PC-9 (cell line): ENCODE data around the gene SELPLG. TPM values are rescaled to one million over a fixed set of nuclear protein-coding genes. Genes with fewer than 3 reads are reported as not detected.

Source experiments
- BruUV-seq: library from RNA; stranded (reverse); fragments of 400-500 nt; replicated peaks from 2 replicates; lab custom pipeline; 2021; lab: Mats Ljungman, UMichigan
- CTCF ChIA-PET: fragments of 300-600 bp; sonication (Branson Sonifier 250); formaldehyde crosslinking; loops from one replicate; lab custom pipeline; 2022; ENCODE audit warnings: antibody characterized with exemption; lab: Charles Lee
- POLR2A ChIA-PET: fragments of 300-600 bp; sonication (Branson Sonifier 250); formaldehyde crosslinking; loops from one replicate; lab custom pipeline; 2022; ENCODE audit warnings: antibody characterized with exemption; ENCODE audit not compliant: unreplicated experiment; lab: Charles Lee
- DNase-seq, 2 experiments: peaks; one replicate each; pipeline versions ENCODE4 v3.0.0 to v3.0.0-alpha.2; 2015 to 2022; ENCODE audit warnings: mixed read lengths in 1 of 2
- H2AFZ ChIP-seq: fragments of 200-600 bp; sonication (generic); 2 replicates; pipeline ENCODE4 v1.8.1; 2017; ENCODE audit warnings: antibody characterized with exemption
- H3F3A ChIP-seq: fragments of 200-600 bp; sonication (generic); 2 replicates; pipeline ENCODE4 v1.8.1; 2017; ENCODE audit warnings: antibody characterized with exemption, mild to moderate bottlenecking, low read depth; ENCODE audit not compliant: insufficient read depth
- H3K27ac ChIP-seq: fragments of 200-600 bp; sonication (generic); 2 replicates; pipeline ENCODE4 v1.6.1; 2016; ENCODE audit warnings: mixed run types
- H3K27me3 ChIP-seq: fragments of 200-600 bp; sonication (generic); 2 replicates; pipeline ENCODE4 v1.6.1; 2016; ENCODE audit warnings: low read depth, mixed run types; ENCODE audit not compliant: insufficient read depth
- H3K36me3 ChIP-seq: fragments of 200-600 bp; sonication (generic); 2 replicates; pipeline ENCODE4 v1.6.1; 2016; ENCODE audit warnings: low read depth, mixed run types
- H3K4me1 ChIP-seq: fragments of 200-600 bp; sonication (generic); replicated peaks from 2 replicates; pipeline ENCODE4 v1.6.1; 2016; ENCODE audit warnings: mixed run types; ENCODE audit not compliant: insufficient read depth
- H3K4me2 ChIP-seq: fragments of 200-600 bp; sonication (generic); 2 replicates; pipeline ENCODE4 v1.6.1; 2017; ENCODE audit warnings: mixed run types
- H3K4me3 ChIP-seq: fragments of 200-600 bp; sonication (generic); 2 replicates; pipeline ENCODE4 v1.6.1; 2016; ENCODE audit warnings: mixed run types
- H3K79me2 ChIP-seq: fragments of 200-600 bp; sonication (generic); 2 replicates; pipeline ENCODE4 v1.6.1; 2017; ENCODE audit warnings: low read depth, mixed run types
- H3K9me2 ChIP-seq: fragments of 200-600 bp; sonication (generic); 2 replicates; pipeline ENCODE4 v1.8.1; 2017; ENCODE audit warnings: mild to moderate bottlenecking; ENCODE audit not compliant: insufficient read depth
- H3K9me3 ChIP-seq: fragments of 200-600 bp; sonication (generic); 2 replicates; pipeline ENCODE4 v1.8.1; 2016; ENCODE audit warnings: low read depth; ENCODE audit not compliant: insufficient read depth
- H4K20me1 ChIP-seq: fragments of 200-600 bp; sonication (generic); 2 replicates; pipeline ENCODE4 v1.8.1; 2017; ENCODE audit not compliant: insufficient read depth
- CTCF ChIP-seq: fragments of 200-600 bp; sonication (generic); conservative IDR thresholded peaks from 2 replicates; pipeline ENCODE4 v1.6.1; 2017; ENCODE audit warnings: mixed run types, antibody characterized with exemption, mild to moderate bottlenecking, moderate library complexity
- EZH2 ChIP-seq: fragments of 200-600 bp; sonication (generic); IDR thresholded peaks from 2 replicates; pipeline ENCODE4 v1.8.0; 2017; ENCODE audit warnings: antibody characterized with exemption, low read depth
- intact Hi-C: fragments of 100-400 bp; cut with micrococcal nuclease; formaldehyde crosslinking; loops from one replicate; pipeline ENCODE4 v1.10.0; 2022; ENCODE audit not compliant: unreplicated experiment
- total RNA-seq: library from RNA; stranded (reverse); gene quantifications from 2 replicates; pipeline ENCODE4 v1.2.3, GENCODE V29; 2021

The SELPLG gene
- total RNA-seq, 1 experiment from 2014 or later, result 0.96 TPM

- no peaks in the 10 kb centered on the region for H3K36me3 ChIP-seq
- no peaks in the 10 kb centered on the region for H3K9me2 ChIP-seq
- TF ChIP-seq CTCF (peak; percentile 98), EZH2 (no peak)
- H3K27me3 ChIP-seq, result no peaks in the 10 kb centered on the region
- BruUV-seq, result no TSS peak
- H4K20me1 ChIP-seq, result no peaks in the 10 kb centered on the region
- H3K9me3 ChIP-seq, result no peaks in the 10 kb centered on the region
- H2AFZ ChIP-seq, result no peak overlapping the region
- 0 out of 2 replicates have a peak, but pooled peaks cover 10% of the 10 kb centered on the region for H3F3A ChIP-seq
- ChIA-PET POLR2A (no interaction called here), CTCF (interaction anchor here (0.6 to 1.3 kb wide), 4 partner anchors 22 to 157 kb away, joined by 3 to 16 read pairs (median 7); no protein-coding TSS in a partner anchor)
- peaks cover 16% of the 10 kb centered on the region for H3K4me1 ChIP-seq
- no peaks in the 10 kb centered on the region for H3K79me2 ChIP-seq
- peak; percentile 58 to 77 for DNase-seq
- no peak overlapping the region for H3K27ac ChIP-seq
- intact Hi-C loops, result loop anchor here (1.0 to 10.0 kb wide), 5 partner anchors 48 to 704 kb away; partner anchors contain the start of genes ALKBH2 and FICD
- no peak overlapping the region for H3K4me3 ChIP-seq
- no peak overlapping the region for H3K4me2 ChIP-seq
These were observed 15.4 kb downstream of the SELPLG start for GRCh38 chr12:108618079-108618952.

- no peak overlapping the region for H2AFZ ChIP-seq
- ChIA-PET CTCF (interaction anchor here (0.6 to 1.3 kb wide), 3 partner anchors 24 to 47 kb away, joined by 3 to 16 read pairs (median 7); no protein-coding TSS in a partner anchor), POLR2A (no interaction called here)
- H3K9me3 ChIP-seq, result no peaks in the 10 kb centered on the region
- intact Hi-C loops, result loop anchor here (5.0 to 10.0 kb wide), 3 partner anchors 102 to 702 kb away; partner anchors contain the start of genes ALKBH2 and FICD
- BruUV-seq, result no TSS peak
- no peaks in the 10 kb centered on the region for H3K36me3 ChIP-seq
- no peak overlapping the region for H3K4me3 ChIP-seq
- no peak overlapping the region for H3K27ac ChIP-seq
- no peak for DNase-seq
- H3K4me1 ChIP-seq, result peaks cover 17% of the 10 kb centered on the region
- no peaks in the 10 kb centered on the region for H4K20me1 ChIP-seq
- no peak overlapping the region for H3K4me2 ChIP-seq
- H3K27me3 ChIP-seq, result no peaks in the 10 kb centered on the region
- TF ChIP-seq CTCF (no peak), EZH2 (no peak)
- H3F3A ChIP-seq, result 0 out of 2 replicates have a peak, but pooled peaks cover 10% of the 10 kb centered on the region
- H3K9me2 ChIP-seq, result no peaks in the 10 kb centered on the region
- H3K79me2 ChIP-seq, result no peaks in the 10 kb centered on the region
These were observed 16.5 kb downstream of the SELPLG start for GRCh38 chr12:108616941-108617858.

GRCh38 chr12:108616359-108616758 is 17.3 kb downstream of the SELPLG start:
- Histone ChIP-seq H3K27ac (no peak overlapping the region), H3K27me3 (no peaks in the 10 kb centered on the region), H2AFZ (no peak overlapping the region), H3K4me3 (no peak overlapping the region), H3K4me1 (peaks cover 22% of the 10 kb centered on the region), H3K9me2 (no peaks in the 10 kb centered on the region), H3K36me3 (no peaks in the 10 kb centered on the region), H4K20me1 (no peaks in the 10 kb centered on the region), H3K79me2 (no peaks in the 10 kb centered on the region), H3F3A (0 out of 2 replicates have a peak, but pooled peaks cover 10% of the 10 kb centered on the region), H3K4me2 (no peak overlapping the region), H3K9me3 (no peaks in the 10 kb centered on the region)
- DNase-seq, result no peak
- POLR2A ChIA-PET, result no interaction called here
- CTCF ChIA-PET, result no interaction called here
- intact Hi-C loops, result loop anchor here (5.0 to 10.0 kb wide), 3 partner anchors 102 to 702 kb away; partner anchors contain the start of genes ALKBH2 and FICD
- BruUV-seq, result no TSS peak
- TF ChIP-seq EZH2 (no peak), CTCF (no peak)
